GM12892 (cell line): Measurements from ENCODE around the gene KIF6.
"Not testable (repeated sequence)": the region's sequence is repeated elsewhere in the genome, so short reads cannot be mapped to it uniquely, and the experiment has no call there.

Experiments used
- POLR2A ChIP-seq: IDR thresholded peaks from 2 replicates; pipeline ENCODE4 v1.6.1; 2011; ENCODE audit warnings: low read depth, low read length, control low read depth
- POLR2AphosphoS5 ChIP-seq: IDR thresholded peaks from 2 replicates; pipeline ENCODE4 v1.6.1; 2011; ENCODE audit warnings: low read depth, low read length, control low read depth
- TAF1 ChIP-seq: IDR thresholded peaks from 2 replicates; pipeline ENCODE4 v1.6.1; 2011; ENCODE audit warnings: low read depth, mild to moderate bottlenecking, control low read depth, low read length, borderline replicate concordance

GRCh38 chr6:39502362-39502955 lies 222.7 kb downstream of the KIF6 start:
- TF ChIP-seq POLR2A, TAF1, POLR2AphosphoS5: not testable (repeated sequence)
